ENCODE measurements around the gene TMEM270. TPM values are rescaled to one million over a fixed set of nuclear protein-coding genes. Genes with fewer than 3 reads are reported as not detected.
"Not testable (repeated sequence)": the region's sequence is repeated elsewhere in the genome, so short reads cannot be mapped to it uniquely, and the experiment has no call there.

TMEM270 gene
- total RNA-seq, 1 donor from 2014 or later: not detected

DNA sequence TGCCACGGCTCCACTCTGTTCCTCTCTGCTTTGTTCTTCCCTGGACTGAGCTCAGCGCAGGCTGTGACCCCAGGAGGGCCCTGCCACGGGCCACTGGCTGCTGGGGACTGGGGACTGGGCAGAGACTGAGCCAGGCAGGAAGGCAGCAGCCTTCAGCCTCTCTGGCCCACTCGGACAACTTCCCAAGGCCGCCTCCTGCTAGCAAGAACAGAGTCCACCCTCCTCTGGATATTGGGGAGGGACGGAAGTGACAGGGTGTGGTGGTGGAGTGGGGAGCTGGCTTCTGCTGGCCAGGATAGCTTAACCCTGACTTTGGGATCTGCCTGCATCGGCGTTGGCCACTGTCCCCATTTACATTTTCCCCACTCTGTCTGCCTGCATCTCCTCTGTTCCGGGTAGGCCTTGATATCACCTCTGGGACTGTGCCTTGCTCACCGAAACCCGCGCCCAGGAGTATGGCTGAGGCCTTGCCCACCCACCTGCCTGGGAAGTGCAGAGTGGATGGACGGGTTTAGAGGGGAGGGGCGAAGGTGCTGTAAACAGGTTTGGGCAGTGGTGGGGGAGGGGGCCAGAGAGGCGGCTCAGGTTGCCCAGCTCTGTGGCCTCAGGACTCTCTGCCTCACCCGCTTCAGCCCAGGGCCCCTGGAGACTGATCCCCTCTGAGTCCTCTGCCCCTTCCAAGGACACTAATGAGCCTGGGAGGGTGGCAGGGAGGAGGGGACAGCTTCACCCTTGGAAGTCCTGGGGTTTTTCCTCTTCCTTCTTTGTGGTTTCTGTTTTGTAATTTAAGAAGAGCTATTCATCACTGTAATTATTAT is 28.9 kb upstream of the TMEM270 start:
- DNase-seq (ENCODE audit: low read depth, low spot score): no peak

DNA sequence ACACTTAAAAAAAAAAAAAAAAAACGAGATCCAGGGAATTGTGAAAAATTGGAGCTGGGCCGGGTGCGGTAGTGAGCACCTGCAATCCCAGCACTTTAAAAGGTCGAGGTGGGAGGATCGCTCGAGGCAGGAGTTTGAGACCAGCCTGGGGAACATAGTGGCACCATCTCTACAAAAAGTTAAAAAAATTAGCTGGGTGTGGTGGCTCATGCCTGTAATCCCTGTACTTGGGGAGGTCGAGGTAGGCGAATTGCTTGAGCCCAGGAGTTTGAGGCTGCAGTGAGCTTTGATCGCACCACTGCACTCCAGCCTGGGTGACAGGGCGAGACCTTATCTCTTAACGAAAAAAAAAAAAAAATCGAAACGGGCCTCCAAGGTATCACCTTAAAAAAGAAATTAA is 28.2 kb upstream of the TMEM270 start:
- DNase-seq (ENCODE audit: low read depth, low spot score): no peak

DNA sequence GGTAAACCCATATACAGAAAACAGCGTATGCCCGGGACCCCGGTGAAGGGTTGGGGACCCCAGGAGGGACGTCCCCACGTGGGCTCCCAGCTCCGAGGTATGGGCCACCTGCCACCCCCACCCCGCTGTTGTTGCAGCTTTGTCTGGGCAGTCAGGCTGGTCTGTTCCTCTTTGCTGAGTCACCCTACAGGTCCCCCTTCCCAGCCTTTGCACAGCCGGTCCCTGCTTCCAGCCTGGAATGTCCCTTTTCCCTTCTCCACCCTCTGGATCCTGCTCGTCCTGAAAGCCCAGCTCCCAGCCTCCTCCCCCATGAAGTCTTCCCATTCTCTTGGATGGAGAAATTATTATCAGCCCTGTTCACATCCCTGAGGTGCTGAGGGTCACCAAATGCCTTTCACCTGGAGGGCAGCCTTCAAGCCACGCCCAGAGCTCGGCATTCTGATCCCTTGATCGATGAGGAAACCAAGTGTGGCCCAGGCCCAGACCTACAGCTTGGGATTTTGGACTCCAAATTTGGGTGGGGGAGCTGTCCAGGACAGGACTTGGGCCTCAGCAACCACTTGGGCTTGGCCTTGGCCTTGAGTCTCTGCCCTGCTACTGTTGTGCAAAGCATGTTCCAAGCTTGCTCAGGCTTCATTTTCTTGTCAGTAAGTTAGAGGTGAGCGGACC is 27.6 kb upstream of the TMEM270 start:
- no peak for DNase-seq (ENCODE audit: low read depth, low spot score)

DNA sequence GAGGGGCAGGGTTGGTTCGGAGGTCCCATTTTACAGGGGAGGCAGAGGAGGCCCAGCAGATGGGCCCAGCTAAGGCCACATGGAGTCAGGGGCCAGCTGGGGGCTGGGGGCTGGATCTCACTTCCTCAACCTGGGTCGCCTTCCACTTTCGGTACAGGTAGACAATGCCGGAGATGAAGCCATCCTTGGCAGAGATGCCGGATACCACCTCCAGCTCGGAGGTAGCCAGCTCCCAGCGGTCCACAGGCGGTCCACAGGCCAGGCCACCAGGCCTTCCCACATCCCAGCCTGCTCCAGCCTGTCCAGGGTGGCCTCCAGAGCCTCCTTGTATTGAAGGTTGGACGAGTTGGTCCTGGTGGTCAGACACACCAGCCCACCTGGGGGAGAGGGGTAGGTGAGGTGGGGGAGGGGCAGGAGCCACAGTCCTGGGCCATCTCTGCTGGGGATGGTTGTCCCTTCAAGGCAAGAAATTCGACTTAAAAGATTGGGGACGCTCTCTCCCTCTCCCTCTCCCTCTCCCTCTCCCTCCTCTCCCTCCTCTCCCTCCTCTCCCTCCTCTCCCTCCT is 26.2 kb upstream of the TMEM270 start:
- no peak for DNase-seq (ENCODE audit: low read depth, low spot score)

DNA sequence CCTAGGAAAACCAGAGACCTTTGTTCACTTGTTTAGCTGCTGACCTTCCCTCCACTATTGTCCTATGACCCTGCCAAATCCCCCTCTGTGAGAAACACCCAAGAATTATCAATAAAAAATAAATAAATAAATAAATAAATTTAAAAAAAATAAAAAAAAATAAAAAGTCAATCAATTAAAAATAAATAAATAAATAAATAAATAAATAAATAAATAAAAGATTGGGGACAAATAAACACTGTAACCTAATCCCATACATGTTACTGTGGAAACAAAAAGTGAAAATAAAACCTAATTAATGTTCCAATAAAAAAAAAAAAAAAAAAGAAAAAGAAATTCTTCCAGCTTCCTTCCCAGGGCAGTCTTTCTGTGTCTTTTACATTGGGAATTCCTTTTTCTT is 23.8 kb upstream of the TMEM270 start:
- DNase-seq (ENCODE audit: low read depth, low spot score): not testable (repeated sequence)

DNA sequence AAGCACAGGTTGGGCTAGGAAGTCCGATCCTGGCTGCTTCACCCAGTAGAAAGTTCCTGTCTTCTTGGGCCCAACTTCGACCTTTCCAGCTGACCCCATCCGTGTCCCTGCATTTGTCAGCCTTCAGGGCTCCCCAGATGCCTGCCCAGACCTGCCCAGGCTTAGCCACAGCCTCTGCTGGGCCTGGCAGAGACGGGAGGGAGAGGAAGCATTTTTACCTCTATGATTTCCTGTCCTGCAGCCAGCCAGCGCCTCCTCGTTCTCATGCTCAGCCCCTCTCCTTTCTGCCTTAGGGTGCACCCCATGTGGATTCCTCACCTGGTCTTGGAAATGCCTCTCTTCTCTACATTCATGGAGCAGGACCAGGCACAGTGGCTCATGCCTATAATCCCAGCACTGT is 22.3 kb upstream of the TMEM270 start:
- DNase-seq (ENCODE audit: low read depth, low spot score): no peak

DNA sequence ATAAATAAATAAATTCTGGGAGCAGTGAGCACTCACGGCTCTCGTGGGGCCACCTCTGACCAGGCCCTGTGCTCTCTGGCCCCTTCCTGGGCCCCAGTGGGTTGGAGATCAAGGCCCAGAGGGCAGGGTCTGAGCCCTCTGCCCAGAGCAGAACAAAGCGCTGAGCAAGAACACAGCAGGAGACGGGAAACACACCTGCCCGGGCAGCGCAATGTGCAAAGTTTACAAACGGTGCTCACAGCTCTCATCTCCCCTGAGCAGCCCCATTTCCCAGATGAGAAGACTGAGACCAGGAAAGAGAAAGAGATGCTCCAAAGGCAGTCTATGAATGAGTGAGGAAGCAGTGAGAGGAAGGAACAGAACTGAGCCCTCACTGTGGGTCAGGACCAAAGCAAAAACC is 21.7 kb upstream of the TMEM270 start:
- DNase-seq (ENCODE audit: low read depth, low spot score): no peak

DNA sequence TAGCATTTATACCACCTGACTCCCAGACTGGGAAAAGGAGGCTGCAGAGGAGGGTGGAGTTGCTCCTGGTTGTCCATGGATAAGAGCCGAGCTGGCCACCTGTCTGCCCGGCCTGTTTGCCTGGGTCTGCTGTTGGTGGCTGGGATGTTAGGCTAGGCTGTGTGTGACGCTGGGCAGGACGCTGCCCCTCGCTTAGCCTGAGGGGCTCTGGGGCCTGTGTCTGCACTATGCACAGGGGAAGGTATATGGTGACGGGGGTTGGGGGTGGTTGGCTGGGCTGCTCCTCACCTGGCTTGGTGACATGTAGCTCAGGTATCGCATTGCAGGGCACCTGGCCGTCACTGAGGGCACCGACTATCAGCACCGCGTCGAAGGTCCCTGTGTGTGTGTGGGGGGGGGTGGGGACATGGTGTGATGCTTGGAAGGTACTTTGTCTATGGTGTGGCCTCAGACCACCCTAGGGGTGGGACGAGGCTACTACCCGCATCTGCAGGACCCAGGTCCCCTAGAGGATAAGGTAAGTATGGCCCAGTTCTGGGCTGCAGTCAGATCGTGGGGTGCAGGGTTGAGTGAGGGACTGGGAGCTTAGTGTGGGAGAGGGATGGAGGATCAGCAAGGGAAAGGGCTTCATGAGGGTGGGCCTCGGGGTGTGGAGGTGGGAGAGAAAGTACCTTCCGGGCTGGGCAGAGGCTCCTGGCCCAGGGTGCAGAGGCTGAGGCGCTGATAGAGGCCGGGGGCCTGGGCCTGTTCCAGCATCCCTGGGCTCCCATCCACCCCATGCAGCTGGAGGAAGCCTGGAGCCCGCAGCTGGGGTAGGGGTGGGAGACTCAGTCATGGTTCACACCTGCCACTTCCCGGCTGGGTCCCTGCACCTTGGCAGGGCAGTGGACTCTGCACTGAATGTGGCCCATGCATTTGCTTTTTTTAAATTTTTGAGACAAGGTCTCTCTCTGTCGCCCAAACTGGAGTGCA is 20.9 kb upstream of the TMEM270 start:
- DNase-seq (ENCODE audit: low read depth, low spot score): no peak

DNA sequence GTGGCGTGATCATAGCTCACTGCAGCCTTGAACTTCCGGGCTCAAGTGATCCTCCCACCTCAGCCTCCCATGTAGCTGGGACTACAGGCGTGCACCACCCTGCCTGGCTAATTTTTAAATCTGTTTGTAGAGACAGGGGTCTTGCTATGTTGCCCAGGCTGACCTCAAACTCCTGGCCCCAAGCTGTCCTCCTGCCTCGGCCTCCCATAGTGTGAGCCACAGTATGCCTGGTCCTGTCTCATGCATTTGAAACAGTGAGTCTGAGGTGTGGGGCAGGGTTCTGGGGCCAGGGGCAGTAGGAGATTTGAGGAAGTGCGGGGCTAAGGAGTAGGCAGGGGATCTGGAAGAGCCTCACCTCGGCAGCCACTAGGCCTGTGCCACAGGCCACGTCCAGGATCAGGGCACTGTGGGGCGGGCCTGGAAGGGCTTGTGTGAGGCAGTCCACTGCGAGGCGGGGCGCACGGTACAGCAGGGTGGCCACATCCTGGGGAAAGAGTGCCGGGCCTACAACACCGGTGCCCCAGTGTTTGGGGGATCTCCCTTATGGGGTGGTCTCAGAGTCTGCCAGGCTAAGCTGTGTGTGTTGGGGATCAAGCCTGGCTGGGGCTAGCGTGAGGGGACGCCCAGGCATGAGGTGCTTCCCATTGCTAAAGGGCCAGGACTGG is 20.1 kb upstream of the TMEM270 start:
- DNase-seq (ENCODE audit: low read depth, low spot score): no peak

DNA sequence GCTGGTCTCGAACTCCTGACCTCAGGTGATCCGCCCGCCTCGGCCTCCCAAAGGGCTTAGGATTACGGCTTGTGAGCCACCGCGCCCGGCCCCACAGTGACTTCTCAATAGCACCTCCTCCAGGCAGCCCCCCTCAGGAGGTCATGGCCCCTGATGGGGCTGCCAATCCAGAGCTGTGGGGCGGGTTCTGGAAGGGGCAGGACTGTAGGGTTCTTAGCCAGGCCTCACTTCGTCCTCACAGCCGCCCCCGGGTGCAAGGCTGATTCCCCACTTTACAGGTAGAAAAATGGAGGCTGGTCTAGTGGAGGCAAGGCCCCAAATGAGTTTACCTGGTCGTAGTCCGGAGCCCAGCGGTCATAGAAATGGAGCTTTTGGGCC is 19.3 kb upstream of the TMEM270 start:
- no peak for DNase-seq (ENCODE audit: low read depth, low spot score)

DNA sequence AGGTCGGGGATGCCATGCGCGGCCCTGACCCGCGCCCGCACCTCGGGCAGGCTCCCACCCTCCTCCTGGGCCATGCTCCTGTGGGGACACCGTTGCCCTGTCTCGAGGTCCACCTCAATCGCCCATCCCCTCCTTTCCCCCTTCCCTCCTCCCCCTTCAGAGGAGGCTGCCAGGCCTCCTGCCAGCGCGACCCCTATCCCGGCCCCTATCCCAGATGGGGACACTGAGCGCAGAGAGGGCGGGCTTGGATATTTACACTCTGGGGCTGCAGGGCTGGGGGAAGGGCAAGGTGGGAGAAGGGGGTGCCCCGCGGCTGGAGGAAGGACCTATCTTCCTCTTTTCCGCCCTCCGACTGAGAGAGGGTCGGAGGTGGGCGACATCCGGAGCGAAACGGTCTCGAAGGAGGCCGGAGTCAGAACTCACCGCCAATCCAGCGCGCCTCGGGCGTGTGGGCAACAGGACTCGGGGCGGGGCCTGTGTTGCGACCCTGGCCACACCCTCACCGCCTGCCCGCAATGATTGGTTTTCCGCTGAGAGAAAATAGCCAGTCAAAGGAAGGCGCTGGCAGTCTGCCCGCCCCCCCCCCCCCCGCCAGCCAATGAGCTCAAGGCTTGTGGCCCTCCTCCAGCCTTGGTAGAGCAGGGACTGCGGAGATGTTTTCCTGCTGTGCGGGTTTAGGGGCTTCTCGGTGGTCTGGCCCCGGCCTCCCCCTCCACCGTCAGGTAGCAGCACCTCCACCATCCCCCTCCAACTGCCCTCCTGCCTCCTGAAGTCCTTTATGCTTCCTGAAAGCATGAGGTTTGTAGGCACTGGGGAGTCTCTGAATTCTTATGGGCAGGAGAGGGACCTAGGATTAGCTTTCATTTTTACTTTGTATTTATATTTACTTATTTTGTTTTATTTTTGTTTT is 18.6 kb upstream of the TMEM270 start, which contains the start of gene METTL27:
TSS of gene METTL27 (minus strand) at position 450 of the 910 bp plus-strand sequence. CDS start at position 74, 376 bp downstream.
- DNase-seq (ENCODE audit: low read depth, low spot score): peak; percentile 67

DNA sequence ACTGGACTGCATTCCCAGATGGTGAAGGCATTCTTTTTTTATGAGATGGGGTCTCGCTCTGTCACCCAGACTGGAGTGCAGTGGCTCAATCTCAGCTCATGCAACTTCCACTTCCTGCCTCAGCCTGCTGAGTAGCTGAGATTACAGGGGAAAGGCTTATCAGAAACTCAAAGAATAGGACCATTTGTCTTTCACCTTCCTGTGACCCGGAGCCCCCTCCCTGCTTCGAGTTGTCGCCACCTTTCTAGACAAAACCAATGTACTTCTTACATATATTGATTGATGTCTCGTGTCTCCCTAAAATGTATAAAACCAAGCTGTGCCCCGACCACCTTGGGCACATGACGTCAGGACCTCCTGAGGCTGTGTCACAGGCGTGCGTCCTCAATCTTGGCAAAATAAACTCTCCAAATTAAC is 16.8 kb upstream of the TMEM270 start:
- no peak for DNase-seq (ENCODE audit: low read depth, low spot score)

DNA sequence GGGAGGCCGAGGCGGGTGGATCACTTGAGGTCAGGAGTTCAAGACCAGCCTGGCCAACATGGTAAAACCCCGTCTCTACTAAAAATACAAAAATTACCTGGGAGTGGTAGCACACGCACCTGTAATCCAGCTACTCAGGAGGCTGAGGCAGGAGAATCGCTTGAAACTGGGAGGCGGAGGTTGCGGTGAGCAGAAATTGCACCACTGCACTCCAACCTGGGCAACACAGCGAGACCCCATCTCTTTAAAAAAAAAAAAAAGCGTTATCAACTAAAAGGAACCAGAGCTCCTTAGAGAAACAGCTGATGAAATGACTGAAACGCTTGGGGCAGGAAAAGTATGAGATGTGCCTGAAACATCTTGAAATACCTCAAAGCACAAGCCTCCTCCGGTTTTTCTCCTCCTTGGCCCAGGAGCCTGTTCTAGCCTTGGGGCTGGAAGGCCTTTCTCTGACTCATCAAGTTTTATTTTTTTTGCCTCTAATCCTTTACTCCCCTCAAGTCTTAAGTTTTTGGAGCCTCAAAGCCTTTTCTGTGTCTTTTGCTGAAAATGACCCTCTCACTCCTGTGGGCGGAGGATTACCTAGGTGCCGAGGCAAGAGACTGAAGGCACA is 16.0 kb upstream of the TMEM270 start:
- no peak for DNase-seq (ENCODE audit: low read depth, low spot score)

DNA sequence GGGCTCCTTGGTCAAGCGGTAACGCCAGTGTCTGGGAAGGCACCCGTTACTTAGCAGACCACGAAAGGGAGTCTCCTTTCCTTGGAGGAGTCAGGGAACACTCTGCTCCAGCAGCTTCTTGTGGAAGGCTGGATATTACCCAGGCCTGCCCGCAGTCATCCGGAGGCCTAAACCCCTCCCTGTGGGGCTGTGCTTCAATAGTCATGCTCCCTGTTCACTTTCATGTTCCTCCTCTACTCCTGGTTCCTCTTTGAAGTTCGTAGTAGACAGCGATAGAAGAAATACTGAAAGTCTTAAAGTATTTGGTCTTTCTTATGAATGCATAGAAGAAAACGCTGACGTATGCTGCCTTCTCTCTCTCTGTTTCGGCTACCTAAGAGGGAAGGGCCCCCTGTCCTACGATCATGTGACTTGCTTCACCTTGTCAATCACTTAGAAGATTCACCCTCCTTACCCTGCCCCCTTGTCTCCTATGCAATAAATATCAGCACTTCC is 15.2 kb upstream of the TMEM270 start:
- DNase-seq (ENCODE audit: low read depth, low spot score): not testable (repeated sequence)

DNA sequence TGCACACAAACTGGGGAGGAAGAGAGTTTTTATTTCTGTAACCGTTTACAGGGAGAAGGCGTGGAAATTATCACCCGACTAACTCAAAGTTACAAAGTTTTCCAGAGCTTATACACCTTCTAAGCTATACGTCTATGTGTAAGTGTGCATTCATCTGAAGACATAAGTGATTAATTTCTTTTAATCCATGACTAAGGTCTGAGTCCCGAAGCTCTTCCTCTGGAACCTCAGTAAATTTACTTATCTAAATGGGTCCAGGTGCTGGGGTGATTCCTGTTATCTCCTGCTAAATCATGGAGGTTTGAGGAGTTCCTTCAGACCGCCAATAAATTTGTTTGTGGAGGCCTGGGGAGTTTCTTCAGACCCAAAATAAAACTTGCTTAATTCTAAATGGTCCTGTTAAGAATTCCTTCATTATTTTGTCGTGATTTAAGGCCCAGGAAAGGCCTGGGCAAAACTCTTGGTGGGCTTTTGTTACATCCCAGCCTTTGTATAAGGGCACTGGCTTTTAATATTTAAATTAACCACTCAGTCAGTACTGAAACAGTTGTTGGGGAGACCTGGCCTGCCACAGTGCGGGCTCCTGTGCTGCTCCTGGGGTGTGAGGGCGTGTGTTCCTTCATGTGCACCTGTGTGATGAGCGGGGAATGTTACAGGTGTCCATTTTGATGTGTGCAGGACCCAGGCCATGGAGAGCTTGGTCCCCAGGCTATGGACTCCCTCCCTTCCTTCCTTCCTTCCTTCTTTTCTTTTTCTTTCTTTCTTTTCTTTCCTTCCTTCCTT is 12.8 kb upstream of the TMEM270 start:
- no peak for DNase-seq (ENCODE audit: low read depth, low spot score)

DNA sequence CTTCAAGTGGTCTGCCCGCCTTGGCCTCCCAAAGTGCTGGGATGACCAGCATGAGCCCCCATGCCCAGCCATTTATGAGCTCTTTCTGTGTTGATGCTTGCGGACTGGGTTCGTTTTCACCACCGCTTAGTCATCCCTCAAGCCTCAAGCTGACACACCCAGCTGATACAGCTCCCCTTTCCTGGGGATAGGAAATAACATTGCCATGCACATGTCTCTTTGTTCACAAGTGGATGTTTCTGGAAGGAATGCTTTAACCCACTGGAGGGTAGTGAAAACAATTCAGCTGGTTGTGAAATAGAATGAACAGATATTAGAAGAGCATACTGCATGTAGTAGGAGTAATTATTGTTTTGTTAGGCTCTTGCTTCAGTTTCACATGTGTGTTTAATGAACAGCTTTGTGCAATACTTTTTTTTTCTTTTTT is 10.2 kb upstream of the TMEM270 start:
- DNase-seq (ENCODE audit: low read depth, low spot score): peak; percentile 87

DNA sequence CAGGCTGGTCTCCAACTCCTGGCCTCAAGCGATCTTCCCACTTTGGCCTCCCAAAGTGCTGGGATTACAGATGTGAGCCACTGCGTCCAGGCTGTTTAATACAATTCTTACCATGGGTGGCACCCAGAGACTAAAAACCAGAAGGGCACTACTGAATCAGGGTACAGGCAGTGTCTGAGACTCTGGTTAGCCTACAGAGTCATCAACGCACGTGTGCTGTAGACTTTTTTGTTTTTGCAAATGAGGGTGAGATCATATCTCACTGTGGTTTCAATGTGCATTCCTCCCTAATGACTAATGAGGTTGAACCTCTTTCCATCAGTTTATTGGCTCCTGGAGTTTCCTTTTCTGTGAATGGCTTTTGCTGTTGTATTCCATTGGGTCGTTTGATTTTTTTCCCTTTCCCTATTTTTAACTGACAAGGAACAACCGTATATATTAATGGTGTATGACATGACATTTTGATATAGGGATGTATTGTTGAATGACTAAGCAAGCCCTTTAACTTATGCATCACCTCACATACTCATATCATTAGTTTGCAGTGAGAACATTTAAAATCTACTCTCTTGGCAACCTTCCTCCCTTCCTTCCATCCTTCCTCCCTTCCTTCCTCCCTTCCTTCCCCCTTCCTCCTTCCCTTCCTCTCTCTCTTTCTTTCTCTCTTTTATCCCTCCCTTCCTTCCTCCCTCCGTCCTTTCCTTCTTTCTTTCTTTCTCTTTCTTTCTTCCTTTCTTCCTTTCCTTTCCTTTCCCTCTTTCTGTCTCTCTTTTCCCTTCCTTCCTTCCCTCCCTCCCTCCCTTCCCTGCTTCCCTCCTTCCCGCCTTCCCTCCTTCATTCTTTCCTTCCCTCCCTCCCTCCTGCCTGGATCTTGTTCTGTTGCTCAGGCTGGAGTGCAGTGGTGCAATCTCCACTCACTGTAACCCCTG is 9.3 kb upstream of the TMEM270 start:
- peak; percentile 91 for DNase-seq (ENCODE audit: low read depth, low spot score)
